ENCODE measurements around the gene CD99. TPM values are rescaled to one million over a fixed set of nuclear protein-coding genes. Genes with fewer than 3 reads are reported as not detected.

The CD99 gene
- total and polyA plus RNA-seq, 3 donors from 2014 or later: 450 to 1,032 (median 733) TPM

DNA sequence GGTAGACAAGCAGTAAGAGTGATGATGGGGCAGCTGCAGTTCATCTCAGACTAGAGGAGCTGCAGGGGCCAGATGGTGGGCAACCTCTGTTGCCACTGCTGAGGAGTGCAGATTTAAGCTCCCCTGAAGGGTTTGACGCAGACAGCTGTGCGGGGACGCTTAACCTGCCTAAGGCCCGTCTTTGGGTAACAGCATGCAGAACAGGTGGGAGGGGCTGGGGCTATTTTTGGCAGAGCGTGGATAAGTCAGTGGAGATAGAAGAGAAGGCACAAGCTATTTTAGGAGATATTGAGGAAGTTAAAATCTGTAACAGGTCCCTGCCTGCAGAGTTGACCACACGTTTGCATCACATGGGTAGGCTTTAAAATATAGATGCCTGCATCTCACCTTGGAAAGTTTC, 10.5 kb downstream of the CD99 start:
- Histone ChIP-seq H3K36me3 (ENCODE audit: low read depth, missing control alignments) (no peaks in the 10 kb centered on the region), H3K27ac (no peak overlapping the region), H3K27me3 (no peaks in the 10 kb centered on the region), H3K4me1 (peaks cover 70% of the 10 kb centered on the region), H3K4me3 (no peak overlapping the region), H3K9me3 (no peaks in the 10 kb centered on the region)
- no peak for DNase-seq
- 34 to 68% methylated on average over 6 of the region's 6 CpGs for WGBS, 2 donors
- intact Hi-C loops (cut with DNase I; ENCODE audit: low total_unique reads): no loop called here
- TF ChIP-seq, protein P1, sequence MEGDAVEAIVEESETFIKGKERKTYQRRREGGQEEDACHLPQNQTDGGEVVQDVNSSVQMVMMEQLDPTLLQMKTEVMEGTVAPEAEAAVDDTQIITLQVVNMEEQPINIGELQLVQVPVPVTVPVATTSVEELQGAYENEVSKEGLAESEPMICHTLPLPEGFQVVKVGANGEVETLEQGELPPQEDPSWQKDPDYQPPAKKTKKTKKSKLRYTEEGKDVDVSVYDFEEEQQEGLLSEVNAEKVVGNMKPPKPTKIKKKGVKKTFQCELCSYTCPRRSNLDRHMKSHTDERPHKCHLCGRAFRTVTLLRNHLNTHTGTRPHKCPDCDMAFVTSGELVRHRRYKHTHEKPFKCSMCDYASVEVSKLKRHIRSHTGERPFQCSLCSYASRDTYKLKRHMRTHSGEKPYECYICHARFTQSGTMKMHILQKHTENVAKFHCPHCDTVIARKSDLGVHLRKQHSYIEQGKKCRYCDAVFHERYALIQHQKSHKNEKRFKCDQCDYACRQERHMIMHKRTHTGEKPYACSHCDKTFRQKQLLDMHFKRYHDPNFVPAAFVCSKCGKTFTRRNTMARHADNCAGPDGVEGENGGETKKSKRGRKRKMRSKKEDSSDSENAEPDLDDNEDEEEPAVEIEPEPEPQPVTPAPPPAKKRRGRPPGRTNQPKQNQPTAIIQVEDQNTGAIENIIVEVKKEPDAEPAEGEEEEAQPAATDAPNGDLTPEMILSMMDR (IDR thresholded peaks at IDR 0.05): no peak
- no peak for TF ChIP-seq POLR2A (IDR thresholded peaks at IDR 0.05)

DNA sequence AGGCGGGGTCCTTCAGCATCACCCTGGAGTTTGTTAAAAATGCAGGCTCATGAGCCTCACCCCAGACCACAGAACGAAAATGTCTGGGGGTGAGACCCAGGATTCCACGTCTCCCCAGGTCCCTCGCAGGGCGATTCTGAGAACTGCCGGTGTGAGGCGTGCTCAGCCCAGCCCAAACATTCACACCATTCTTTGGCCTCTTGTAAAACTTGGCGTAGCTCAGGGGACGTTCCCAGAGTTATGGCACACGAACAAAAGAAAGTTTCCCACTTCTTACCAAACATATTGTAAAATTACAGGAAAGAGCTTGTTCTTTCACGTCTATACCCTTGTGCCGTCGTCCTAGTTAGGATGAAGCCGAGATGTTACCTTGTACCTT, 12.9 kb downstream of the CD99 start:
- peaks cover 79% of the 10 kb centered on the region for H3K4me1 ChIP-seq
- DNase-seq: peak; percentile 74
- WGBS, 2 donors: 50 to 52% methylated on average over 12 to 14 of the region's 14 CpGs
- intact Hi-C loops (cut with DNase I; ENCODE audit: low total_unique reads): no loop called here
- H3K9me3 ChIP-seq: no peaks in the 10 kb centered on the region
- TF ChIP-seq, protein P1 (IDR thresholded peaks at IDR 0.05): peak in 2 of 3 experiments; percentile 34 to 42
- no peak for TF ChIP-seq POLR2A (IDR thresholded peaks at IDR 0.05)
- no peaks in the 10 kb centered on the region for H3K27me3 ChIP-seq
- no peaks in the 10 kb centered on the region for H3K36me3 ChIP-seq (ENCODE audit: low read depth, missing control alignments)
- H3K4me3 ChIP-seq: no peak overlapping the region
- H3K27ac ChIP-seq: peak overlapping the region; percentile 14 to 65

DNA sequence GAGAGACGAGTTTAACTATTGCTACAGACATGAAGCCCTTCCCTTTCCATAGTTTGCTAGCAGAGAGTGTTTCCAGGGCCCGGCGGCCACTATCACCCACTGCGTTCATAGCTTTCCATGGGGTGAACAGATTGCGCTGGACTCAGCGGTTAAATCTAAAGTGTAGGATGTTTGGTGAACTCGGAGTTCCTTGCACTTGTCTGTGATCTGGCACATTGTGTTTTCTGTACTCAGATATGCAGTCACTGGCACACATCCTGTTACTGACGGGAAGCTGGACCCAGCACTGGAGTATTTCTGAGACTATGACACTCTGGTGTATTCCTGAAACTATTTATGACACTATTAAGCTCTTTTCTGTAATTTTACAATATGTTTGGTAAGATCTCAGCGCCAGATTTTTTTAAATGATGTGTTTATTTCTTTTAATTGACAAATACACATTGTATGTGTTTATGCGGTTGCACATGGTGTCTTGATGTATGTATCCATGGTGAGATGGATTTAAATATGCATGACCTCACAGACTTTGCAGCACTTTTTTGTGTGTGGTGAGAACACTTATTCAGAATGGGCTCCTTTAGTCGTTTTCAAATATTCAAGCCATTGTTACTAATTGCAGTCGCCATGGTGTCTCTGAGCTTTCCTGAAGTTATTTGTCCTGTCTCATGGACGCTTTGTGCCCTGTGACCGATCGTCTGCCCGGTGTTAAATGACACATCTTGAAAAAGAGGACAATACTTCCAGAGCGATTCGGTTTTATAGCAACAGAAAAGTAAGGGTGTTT, 14.1 kb downstream of the CD99 start:
- Histone ChIP-seq H3K36me3 (ENCODE audit: low read depth, missing control alignments) (no peaks in the 10 kb centered on the region), H3K27me3 (no peaks in the 10 kb centered on the region), H3K4me3 (no peak overlapping the region), H3K27ac (peak overlapping the region; percentile 55 to 65), H3K9me3 (no peaks in the 10 kb centered on the region), H3K4me1 (peaks cover 82% of the 10 kb centered on the region)
- TF ChIP-seq, protein P1 (IDR thresholded peaks at IDR 0.05): no peak
- TF ChIP-seq POLR2A (IDR thresholded peaks at IDR 0.05): no peak
- 36 to 50% methylated on average over 18 of the region's 18 CpGs for WGBS, 2 donors
- peak; percentile 61 for DNase-seq
- intact Hi-C loops (cut with DNase I; ENCODE audit: low total_unique reads): no loop called here

DNA sequence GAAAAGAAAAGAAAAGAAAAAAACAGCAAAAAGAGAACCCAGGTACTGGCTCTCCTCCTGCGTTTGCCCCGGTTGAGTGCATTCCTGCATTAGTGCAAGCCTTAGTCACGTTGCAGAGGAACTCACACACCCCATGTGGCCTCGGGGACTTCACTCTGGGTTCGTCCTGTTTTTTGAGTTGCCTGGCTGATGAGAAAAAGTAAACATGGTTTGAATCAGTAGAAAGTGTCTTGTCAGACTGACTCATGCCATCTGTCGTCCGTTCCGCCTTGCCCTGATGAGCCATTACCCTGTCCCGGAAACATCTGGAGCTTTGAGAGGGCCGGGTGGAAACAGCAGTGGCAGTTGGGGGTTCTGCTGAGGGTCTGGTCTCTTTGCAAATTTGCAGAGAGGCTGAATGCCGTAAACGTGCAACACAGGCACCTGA, 16.3 kb downstream of the CD99 start:
- H3K9me3 ChIP-seq: no peaks in the 10 kb centered on the region
- H3K27me3 ChIP-seq: no peaks in the 10 kb centered on the region
- intact Hi-C loops (cut with DNase I; ENCODE audit: low total_unique reads): no loop called here
- H3K27ac ChIP-seq: peak overlapping the region in 1 of 2 donors; percentile 2
- 28 to 38% methylated on average over 9 to 12 of the region's 12 CpGs for WGBS, 2 donors
- TF ChIP-seq, protein P1 (IDR thresholded peaks at IDR 0.05): no peak
- H3K36me3 ChIP-seq (ENCODE audit: low read depth, missing control alignments): no peaks in the 10 kb centered on the region
- no peak overlapping the region for H3K4me3 ChIP-seq
- DNase-seq: peak; percentile 65
- peaks cover 76% of the 10 kb centered on the region for H3K4me1 ChIP-seq

DNA sequence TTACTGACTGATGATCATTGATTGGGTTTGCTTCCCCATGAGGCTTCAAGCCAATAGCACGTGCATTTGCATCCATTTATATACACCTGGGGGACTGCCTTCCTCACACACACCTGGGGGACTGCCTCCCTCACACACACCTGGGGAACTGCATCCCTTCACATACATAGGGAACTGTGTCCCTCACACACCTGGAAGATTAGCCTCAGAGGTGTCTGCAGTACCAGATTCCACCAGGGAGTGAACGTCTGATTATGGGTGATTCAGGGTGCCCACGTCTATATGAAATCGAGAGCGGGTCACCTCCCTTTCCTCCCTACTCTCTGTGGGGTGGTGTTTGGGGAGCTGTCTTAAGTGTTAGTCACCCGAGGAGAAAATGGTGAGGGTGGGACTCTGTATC, 16.9 kb downstream of the CD99 start:
- intact Hi-C loops (cut with DNase I; ENCODE audit: low total_unique reads): no loop called here

More for the DNA sequence above, 16.9 kb downstream of the CD99 start:
- WGBS, 2 donors: 66 to 69% methylated on average over 6 of the region's 6 CpGs
- Histone ChIP-seq H3K36me3 (ENCODE audit: low read depth, missing control alignments) (no peaks in the 10 kb centered on the region), H3K9me3 (no peaks in the 10 kb centered on the region), H3K4me1 (peaks cover 72% of the 10 kb centered on the region), H3K27ac (no peak overlapping the region), H3K27me3 (no peaks in the 10 kb centered on the region), H3K4me3 (no peak overlapping the region)
- DNase-seq: no peak
- TF ChIP-seq, protein P1 (IDR thresholded peaks at IDR 0.05): no peak
- no peak for TF ChIP-seq POLR2A (IDR thresholded peaks at IDR 0.05)

Data from testis (tissue), 3 donors.